ENCODE results near the gene GABRR3.

DNA sequence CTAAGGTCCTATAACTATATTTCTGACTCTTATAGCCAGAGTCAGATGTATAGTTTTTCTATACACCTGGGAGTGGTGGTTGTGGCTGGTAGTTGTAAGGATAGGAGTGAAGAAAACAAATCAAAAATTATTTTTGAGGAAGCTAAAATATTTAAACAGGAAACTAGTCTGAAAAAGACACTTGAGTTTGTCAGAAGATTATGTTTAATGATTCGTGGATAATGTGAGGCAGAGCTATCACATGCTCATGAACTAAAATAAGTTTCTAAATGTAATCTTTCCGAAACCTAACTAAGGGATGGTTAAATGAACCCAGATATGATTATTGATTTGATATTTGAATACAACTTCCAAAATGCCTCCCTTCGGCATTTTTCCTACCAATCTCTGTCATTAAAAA, 30.4 kb downstream of the GABRR3 start:
- TF ChIP-seq, protein P1, sequence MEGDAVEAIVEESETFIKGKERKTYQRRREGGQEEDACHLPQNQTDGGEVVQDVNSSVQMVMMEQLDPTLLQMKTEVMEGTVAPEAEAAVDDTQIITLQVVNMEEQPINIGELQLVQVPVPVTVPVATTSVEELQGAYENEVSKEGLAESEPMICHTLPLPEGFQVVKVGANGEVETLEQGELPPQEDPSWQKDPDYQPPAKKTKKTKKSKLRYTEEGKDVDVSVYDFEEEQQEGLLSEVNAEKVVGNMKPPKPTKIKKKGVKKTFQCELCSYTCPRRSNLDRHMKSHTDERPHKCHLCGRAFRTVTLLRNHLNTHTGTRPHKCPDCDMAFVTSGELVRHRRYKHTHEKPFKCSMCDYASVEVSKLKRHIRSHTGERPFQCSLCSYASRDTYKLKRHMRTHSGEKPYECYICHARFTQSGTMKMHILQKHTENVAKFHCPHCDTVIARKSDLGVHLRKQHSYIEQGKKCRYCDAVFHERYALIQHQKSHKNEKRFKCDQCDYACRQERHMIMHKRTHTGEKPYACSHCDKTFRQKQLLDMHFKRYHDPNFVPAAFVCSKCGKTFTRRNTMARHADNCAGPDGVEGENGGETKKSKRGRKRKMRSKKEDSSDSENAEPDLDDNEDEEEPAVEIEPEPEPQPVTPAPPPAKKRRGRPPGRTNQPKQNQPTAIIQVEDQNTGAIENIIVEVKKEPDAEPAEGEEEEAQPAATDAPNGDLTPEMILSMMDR (IDR thresholded peaks at IDR 0.05): no peak
- no peak for TF ChIP-seq POLR2A (IDR thresholded peaks at IDR 0.05)
- no peak for TF ChIP-seq POLR2AphosphoS5 (IDR thresholded peaks at IDR 0.05; ENCODE audit: insufficient read depth in 1 of 2, low read depth in 1 of 2)
